SK-N-SH treated with all-trans-retinoic acid at 6 μM for 48 hours (cell line): ENCODE results near the gene CACNA2D3.

ENCODE experiments used
- OSR1 ChIP-seq: fragments of 250-450 bp; sonication (Bioruptor Pico); IDR thresholded peaks from 2 replicates; pipeline ENCODE4 v1.8.0; 2022; ENCODE audit warnings: moderate library complexity, mild to moderate bottlenecking, inconsistent platforms
- SNAI2 ChIP-seq: fragments of 250-450 bp; sonication (Bioruptor Pico); IDR thresholded peaks from 2 replicates; pipeline ENCODE4 v1.5.0; 2020; ENCODE audit warnings: mild to moderate bottlenecking, moderate library complexity

DNA sequence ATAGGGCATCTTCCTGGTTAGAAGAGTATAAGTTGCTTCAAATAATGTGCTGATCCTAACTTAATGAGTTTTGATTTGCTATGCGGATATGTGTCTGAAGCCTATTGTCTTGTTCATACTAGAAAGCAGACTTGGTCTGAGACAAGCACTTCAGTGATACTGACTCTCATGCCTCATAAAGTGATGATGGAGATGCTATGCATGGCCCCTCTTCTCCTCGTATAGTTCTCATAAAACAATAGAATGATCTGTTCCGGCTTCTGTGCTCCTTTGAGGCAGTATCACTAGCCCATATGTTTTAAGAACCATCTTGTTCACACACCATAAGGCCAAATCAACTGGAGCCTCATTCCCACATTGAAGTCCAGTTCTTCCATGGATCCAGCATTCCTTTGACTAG lies 583.4 kb downstream of the CACNA2D3 start:
- TF ChIP-seq OSR1 (no peak), SNAI2 (no peak)
